NCI-H2029 (cell line): Measurements from ENCODE around the gene RPAP2.
A peak's percentile ranks its signal among the peaks of the same experiment; 100 is the strongest.
"Not testable (repeated sequence)": the region's sequence is repeated elsewhere in the genome, so short reads cannot be mapped to it uniquely, and the experiment has no call there.

Source experiments
- DNase-seq: peaks from one replicate; lab custom pipeline; 2025; lab: John Stamatoyannopoulos, UW

RPAP2 gene

GRCh38 chr1:92376345-92376744 lies 77.5 kb downstream of the RPAP2 start:
- DNase-seq = no peak

- not testable (repeated sequence) for DNase-seq
These were observed 79.1 kb downstream of the RPAP2 start for GRCh38 chr1:92377991-92378390.

GRCh38 chr1:92380867-92381266 lies 82.0 kb downstream of the RPAP2 start:
- DNase-seq = no peak

DNA sequence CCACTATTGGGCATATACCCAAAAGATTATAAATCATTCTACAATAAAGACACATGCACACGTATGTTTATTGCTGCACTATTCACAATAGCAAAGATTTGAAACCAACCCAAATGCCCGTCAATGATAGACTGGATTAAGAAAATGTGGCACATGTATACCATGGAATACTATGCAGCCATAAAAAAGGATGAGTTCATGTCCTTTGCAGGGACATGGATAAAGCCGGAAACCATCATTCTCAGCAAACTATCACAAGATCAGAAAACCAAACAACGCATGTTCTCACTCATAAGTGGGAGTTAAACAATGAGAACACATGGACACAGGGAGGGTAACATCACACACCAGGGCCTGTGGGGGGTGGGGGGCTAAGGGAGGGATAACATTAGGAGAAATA lies 95.1 kb downstream of the RPAP2 start:
- DNase-seq = not testable (repeated sequence)

- DNase-seq = no peak
These were observed 99.7 kb downstream of the RPAP2 start for GRCh38 chr1:92398519-92398918.

DNA sequence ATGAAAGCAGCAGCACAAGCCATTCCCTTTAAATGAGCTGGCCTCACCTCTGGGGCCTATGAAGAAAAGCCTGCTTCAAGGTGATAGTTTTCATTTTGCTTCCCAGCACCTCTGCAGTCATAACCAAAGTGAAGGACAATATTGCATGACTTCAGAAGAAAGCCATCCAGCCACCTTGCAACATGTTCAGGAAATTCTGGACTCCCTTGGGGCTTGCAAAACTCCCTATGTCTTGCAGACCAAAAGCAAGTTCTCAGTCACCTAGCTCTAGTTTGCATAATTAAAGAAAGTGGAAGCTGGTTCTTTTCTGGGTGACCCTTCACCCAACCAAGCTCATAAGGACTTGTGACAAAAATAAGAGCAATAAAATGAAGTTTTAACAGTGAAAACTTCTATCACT lies 100.2 kb downstream of the RPAP2 start:
- no peak for DNase-seq

GRCh38 chr1:92404661-92405060 lies 105.8 kb downstream of the RPAP2 start:
- no peak for DNase-seq

DNA sequence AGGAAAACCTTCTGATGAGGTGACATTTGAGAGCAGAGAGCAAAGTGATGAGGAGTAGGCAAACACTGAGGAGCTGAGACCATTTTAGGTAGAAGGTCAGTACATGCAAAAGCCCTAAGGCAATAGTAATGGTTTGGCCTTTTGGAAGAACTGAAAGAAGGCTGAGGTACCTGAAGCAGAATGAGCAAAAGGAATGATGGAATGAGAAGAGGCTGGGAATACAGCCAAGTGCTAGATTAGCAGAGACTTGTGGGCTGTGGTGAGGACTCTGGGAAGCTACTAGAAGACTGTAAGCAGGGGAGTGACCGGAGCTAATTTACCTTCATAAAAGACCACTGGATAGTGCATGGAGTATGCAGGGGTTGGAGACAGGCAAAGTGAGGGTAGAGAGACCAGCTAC lies 110.0 kb downstream of the RPAP2 start:
- no peak for DNase-seq

- no peak for DNase-seq
These were observed 111.2 kb downstream of the RPAP2 start for GRCh38 chr1:92409946-92410549.

- no peak for DNase-seq
These were observed 111.8 kb downstream of the RPAP2 start for GRCh38 chr1:92410706-92411105.

DNA sequence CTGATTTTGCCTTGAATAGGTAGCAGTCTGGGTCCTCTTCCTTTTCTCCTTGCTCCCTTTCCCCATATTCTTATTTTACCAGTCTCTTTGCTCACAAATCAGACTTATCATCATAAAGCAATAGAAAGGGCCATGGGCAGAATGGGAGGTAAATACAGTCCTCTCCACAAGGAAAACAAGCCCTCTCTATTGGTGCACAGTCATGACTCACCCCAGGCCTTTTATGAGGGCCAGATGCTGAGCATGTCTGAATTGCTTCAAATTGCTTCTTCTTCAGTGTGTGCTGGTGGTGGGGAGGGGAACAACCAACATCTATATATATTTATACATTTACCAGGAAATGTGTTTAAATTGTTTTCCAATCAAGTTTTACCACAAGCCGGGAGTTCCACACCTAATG lies 112.7 kb downstream of the RPAP2 start:
- no peak for DNase-seq

DNA sequence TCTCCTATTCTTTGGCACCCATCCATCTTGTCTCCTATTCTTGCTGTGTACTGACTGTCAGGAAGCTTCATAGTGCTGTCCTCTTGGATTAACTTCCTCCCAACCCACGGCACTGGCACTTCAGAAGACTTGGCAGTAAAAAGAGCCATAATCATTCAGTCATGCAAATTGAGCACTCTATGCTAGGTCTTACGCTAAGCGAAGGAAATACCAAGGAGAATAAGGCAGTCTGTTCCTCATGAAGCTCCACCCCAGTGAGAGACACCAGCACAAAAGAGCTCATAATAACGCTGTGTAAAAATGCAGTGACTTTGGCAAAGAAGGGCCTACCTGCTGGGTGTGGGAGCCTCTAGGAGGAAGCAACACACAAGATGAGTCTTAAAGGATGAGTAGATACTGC lies 120.8 kb downstream of the RPAP2 start:
- no peak for DNase-seq

DNA sequence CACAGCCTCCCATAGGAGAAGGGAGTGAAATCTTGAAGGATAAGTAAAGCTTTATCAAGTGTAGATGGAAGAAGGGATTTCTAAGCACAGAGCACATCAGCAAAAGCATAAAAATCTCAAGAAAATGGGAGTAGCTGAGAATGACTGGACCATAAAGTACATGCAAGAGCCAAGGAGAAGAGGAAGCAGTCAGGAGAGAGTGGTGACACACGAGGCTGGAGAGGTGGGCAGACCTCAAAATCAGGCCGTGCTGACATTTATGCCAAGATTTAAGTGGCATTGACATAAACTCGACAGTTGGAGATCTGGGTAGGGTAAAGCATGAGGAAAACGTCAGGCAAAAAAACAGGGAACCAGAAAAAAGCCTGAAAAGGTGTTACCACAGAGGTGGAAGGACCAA lies 125.5 kb downstream of the RPAP2 start:
- DNase-seq = no peak

DNA sequence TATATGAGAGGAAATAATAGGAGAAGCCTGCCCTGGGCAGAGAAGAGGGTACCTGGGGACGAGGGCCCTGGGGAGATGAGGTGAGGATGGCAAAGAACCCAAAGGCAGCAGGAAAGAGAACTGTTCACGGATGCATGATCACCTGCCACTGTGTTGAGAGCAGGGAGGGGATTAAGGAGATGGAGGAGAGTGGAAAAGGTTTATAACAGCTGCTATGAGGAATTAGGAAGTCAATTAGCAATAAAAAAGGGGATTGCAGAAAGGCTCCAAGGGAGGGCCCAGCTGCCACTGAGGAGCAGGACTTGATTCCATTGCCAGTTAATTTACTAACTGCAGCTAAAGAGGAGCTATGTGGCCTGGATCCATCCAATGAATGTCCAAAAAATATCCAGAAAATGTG lies 126.8 kb downstream of the RPAP2 start:
- no peak for DNase-seq

DNA sequence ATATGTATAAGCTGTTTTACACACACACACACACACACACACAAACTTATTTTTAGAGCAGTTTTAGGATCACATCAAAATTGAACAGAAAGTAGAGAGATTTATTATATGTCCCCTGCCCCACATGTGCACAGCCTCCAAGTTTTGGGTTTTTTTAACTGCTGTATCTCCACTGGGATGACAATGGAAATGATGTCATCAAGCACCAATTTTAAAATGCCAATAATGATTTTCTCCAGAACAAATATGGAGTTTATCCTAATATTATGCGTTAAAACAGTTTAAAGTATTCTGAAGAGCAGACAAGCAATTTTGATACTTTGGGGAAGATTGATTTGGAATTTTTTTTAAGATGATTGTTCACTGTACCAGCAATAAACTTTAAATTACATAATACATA lies 131.2 kb downstream of the RPAP2 start:
- no peak for DNase-seq

GRCh38 chr1:92434572-92434971 lies 135.7 kb downstream of the RPAP2 start:
- DNase-seq = not testable (repeated sequence)

DNA sequence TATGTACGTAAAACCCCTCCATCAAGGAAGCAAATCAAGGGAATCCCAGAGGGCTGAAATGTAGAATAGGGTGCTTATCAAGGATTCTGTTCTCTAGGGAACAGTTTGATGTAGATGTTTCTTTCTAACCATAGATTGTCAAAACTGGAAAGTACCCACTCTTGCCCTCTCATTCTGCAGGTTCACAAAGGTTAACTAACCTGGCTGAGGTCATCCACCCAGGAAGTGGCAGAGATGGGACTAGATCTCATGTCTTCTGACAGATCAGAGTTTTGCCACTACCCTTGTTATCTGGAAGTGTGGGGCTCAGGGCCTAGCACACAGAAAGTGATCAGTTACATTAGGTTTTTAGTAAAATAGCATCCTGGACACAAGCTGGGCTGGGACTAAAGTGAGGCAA lies 140.4 kb downstream of the RPAP2 start:
- no peak for DNase-seq

DNA sequence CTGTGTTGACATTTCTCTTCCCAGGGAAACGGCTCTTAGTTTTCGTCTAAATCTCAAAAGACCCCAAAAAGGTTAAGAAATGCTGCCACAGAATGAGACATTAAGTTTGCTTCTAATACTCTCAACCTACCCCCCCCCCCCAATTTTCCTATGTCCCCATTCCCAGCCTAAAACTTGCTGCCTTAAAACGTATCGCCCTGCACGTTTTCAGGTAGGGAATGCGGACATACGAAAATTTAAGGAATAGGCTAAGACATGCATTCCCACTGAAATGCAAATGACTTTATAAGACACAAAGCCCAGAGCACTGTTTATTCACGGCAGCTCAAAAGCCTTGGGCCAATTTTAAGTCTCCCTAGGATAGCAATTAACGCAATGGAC lies 142.4 kb downstream of the RPAP2 start:
- no peak for DNase-seq

GRCh38 chr1:92441697-92442342 lies 143.0 kb downstream of the RPAP2 start:
- DNase-seq = peak; percentile 83

GRCh38 chr1:92442351-92442750 lies 143.5 kb downstream of the RPAP2 start:
- DNase-seq = peak; percentile 49

DNA sequence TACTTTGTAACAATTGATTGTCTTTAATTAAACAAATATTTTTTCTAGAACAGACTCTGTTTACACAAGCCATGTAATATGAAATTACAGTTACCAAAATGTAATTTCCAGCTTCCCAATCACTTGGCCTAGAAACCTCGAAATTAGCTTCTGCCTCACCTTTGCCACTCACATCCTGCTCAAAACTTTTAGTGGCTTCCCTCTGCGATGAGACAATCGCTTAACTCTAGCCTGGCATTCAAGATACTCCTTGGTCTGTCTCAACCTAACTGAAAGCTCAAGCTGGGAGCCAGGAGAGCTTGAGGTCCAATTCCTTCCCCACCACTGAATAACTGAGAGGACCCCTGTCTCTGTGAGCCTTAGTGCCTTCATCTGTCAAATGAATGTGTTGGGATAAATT lies 145.0 kb downstream of the RPAP2 start:
- no peak for DNase-seq

- no peak for DNase-seq
These were observed 145.5 kb downstream of the RPAP2 start for GRCh38 chr1:92444351-92444750.

GRCh38 chr1:92445865-92446264 lies 147.0 kb downstream of the RPAP2 start:
- no peak for DNase-seq

DNA sequence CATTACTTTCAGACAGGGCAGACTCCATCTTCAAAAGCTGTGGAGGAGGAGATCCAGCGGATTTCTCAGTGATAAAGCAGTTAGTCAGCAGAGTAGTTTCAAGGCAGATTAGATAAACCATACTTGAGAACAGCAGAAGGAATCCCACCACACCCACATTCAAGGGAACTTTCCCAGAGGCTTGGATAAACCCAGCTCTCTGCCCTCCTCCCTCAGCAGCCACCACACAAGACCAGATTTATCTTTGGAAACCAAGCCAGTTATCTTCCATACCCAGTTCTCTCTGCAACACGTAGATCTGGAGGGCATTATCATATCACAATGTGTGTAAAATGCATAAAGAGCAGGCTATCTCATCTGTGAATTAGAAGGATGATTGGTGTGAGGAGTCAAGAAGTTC lies 147.7 kb downstream of the RPAP2 start:
- no peak for DNase-seq
